Measurements from ENCODE around the gene GALNT10.

- no peak for TF ChIP-seq POLR2AphosphoS5 (IDR thresholded peaks at IDR 0.05; ENCODE audit: low read depth)
- TF ChIP-seq, protein P1, sequence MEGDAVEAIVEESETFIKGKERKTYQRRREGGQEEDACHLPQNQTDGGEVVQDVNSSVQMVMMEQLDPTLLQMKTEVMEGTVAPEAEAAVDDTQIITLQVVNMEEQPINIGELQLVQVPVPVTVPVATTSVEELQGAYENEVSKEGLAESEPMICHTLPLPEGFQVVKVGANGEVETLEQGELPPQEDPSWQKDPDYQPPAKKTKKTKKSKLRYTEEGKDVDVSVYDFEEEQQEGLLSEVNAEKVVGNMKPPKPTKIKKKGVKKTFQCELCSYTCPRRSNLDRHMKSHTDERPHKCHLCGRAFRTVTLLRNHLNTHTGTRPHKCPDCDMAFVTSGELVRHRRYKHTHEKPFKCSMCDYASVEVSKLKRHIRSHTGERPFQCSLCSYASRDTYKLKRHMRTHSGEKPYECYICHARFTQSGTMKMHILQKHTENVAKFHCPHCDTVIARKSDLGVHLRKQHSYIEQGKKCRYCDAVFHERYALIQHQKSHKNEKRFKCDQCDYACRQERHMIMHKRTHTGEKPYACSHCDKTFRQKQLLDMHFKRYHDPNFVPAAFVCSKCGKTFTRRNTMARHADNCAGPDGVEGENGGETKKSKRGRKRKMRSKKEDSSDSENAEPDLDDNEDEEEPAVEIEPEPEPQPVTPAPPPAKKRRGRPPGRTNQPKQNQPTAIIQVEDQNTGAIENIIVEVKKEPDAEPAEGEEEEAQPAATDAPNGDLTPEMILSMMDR (IDR thresholded peaks at IDR 0.05; ENCODE audit: insufficient read depth, low read length), result no peak
- no peak for TF ChIP-seq GABPA (IDR thresholded peaks at IDR 0.05; ENCODE audit: low read depth)
These were observed 199.6 kb downstream of the GALNT10 start for GRCh38 chr5:154390096-154390495.

Measured in HL-60 (cell line).